Stomach (tissue), 9 donors: ENCODE data around the gene MYBBP1A. TPM values are rescaled to one million over a fixed set of nuclear protein-coding genes. Genes with fewer than 3 reads are reported as not detected.

ENCODE experiments used
- DNase-seq, 2 donors: peaks; one replicate each; pipeline versions ENCODE4 v3.0.0 to v3.0.0-alpha.2; 2013 to 2019
- H3K27ac ChIP-seq, 5 donors: fragments of 200-600 bp in 4 of 5; sonication (generic) in 4 of 5; one replicate each; pipeline ENCODE4 v1.5.1; 2013 to 2019; ENCODE audit warnings: mild to moderate bottlenecking in 1 of 5, moderate library complexity in 1 of 5
- H3K27me3 ChIP-seq, 3 donors: fragments of 200-600 bp; sonication (generic); one replicate each; pipeline ENCODE4 v1.5.1; 2017 to 2019; ENCODE audit warnings: mixed run types in 1 of 3
- H3K36me3 ChIP-seq, 4 donors: fragments of 200-600 bp; sonication (generic); 1 replicate in 3 of 4; 2 replicates in 1 of 4; pipeline ENCODE4 v1.5.1; 2016 to 2019
- H3K4me1 ChIP-seq, 4 donors: fragments of 200-600 bp; sonication (generic); one replicate each; pipeline ENCODE4 v1.5.1; 2016 to 2019
- H3K4me3 ChIP-seq, 4 donors: fragments of 200-600 bp; sonication (generic) in 3 of 4; one replicate each; pipeline ENCODE4 v1.5.1; 2016 to 2019; ENCODE audit warnings: mild to moderate bottlenecking in 1 of 4
- H3K9me3 ChIP-seq, 4 donors: fragments of 200-600 bp; sonication (generic); one replicate each; pipeline ENCODE4 v1.5.1; 2016 to 2019
- EP300 ChIP-seq: sonication (generic); formaldehyde crosslinking; IDR thresholded peaks from one replicate; pipeline ENCODE4 v1.6.1; 2017; ENCODE audit warnings: antibody characterized with exemption
- POLR2A ChIP-seq, 4 donors: fragments of 450-650 bp; IDR thresholded peaks; one replicate each; pipeline ENCODE4 v1.6.1; 2016; ENCODE audit warnings: antibody characterized with exemption in 4 of 4, control low read depth in 2 of 4, mild to moderate bottlenecking in 1 of 4, moderate library complexity in 1 of 4
- POLR2AphosphoS5 ChIP-seq, 3 donors: sonication (generic); formaldehyde crosslinking; IDR thresholded peaks; one replicate each; pipeline ENCODE4 v1.6.1; 2016; ENCODE audit warnings: antibody characterized with exemption in 3 of 3
- WGBS, 5 donors: extraction: QIAGEN DNeasy Blood & Tissue Kit in 3 of 5; methylation state at CpG; one replicate each; pipeline versions ENCODE4 v1.1.5 to v1.1.7; 2013 to 2018; 5-methylcytosine and 5-hydroxymethylcytosine counted together
- intact Hi-C: fragments of 100-400 bp; cut with DNase I; formaldehyde crosslinking; loops from one replicate; pipeline ENCODE4 v1.15.1; 2023; ENCODE audit warnings: low total_unique reads
- polyA plus RNA-seq, 3 donors: library from polyadenylated mRNA; stranded (reverse); fragments of 200-250 nt; gene quantifications; one replicate each; pipeline ENCODE4 v1.2.3, GENCODE V29; 2013
- total RNA-seq, 5 donors: library from RNA; depleted of rRNA; stranded (reverse); fragments of >200 nt; gene quantifications; one replicate each; pipeline versions ENCODE4 v1.1.0 to v1.2.3, GENCODE V29; 2014 to 2016
- TF ChIP-seq, protein P1 (sequence below), 7 experiments: fragments of 450-650 bp in 4 of 7; fragments of 200-600 bp in 3 of 7; sonication (generic) in 3 of 7; IDR thresholded peaks; one replicate each; pipeline ENCODE4 v1.5.1; 2016 to 2019; ENCODE audit warnings: antibody characterized with exemption in 7 of 7, control low read depth in 2 of 7, mild to moderate bottlenecking in 1 of 7
- donor health status: healthy with polysubstance abuse.
- donor health status: Bipolar disorder and iron deficiency.
- donor health status: healthy.

MYBBP1A gene
- total and polyA plus RNA-seq, 8 donors = 14.1 to 237 (median 44.5) TPM

- peaks cover 36 to 77% (median 62%) of the 10 kb centered on the region in 4 donors for H3K4me1 ChIP-seq
- peaks cover 17 to 55% (median 37%) of the 10 kb centered on the region in 4 donors for H3K36me3 ChIP-seq
- intact Hi-C loops = no loop called here
- TF ChIP-seq EP300 (no peak), POLR2AphosphoS5 (IDR thresholded peaks at IDR 0.05) (peak in 1 of 3 donors; percentile 2)
- H3K27ac ChIP-seq = peak overlapping the region in 4 of 5 donors; percentile 65 to 77 (median 72)
- peaks cover 0 to 9% (median 0%) of the 10 kb centered on the region in 3 donors for H3K27me3 ChIP-seq
- H3K4me3 ChIP-seq = no peak overlapping the region
- DNase-seq = no peak
- WGBS, 5 donors = 56 to 78% (median 70%) methylated on average over 13 to 27 of the region's 27 CpGs
- no peaks in the 10 kb centered on the region for H3K9me3 ChIP-seq
Measured at GRCh38 chr17:4534928-4535666, 20.1 kb downstream of the MYBBP1A start.

DNA sequence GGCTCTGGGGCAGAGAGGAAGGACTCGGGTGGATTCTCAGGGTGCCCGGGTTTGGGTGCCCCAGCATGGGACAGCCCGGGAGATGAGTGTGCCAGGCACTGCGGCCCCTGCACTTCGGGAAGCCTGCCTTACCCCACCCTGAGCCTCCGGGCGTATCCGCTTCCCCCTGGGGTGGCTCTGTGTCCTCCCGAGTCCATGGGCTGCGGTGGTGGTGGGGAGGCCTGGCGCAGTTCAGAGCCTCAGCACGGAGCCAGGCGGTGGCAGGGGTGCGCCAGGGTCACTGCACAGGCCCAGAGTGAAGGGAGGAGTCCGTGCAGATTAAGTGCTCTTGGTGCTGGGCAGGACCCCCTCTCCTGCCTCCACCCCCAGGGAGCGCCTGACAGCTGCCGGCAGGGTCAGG is 20.7 kb downstream of the MYBBP1A start:
- intact Hi-C loops = no loop called here
- DNase-seq = no peak

GRCh38 chr17:4533523-4534504 is 21.4 kb downstream of the MYBBP1A start:
- peak in 1 of 2 donors; percentile 76 for DNase-seq
- H3K4me1 ChIP-seq = peaks cover 36 to 73% (median 58%) of the 10 kb centered on the region in 4 donors
- peaks cover 5 to 42% (median 24%) of the 10 kb centered on the region in 4 donors for H3K36me3 ChIP-seq
- no peaks in the 10 kb centered on the region for H3K9me3 ChIP-seq
- H3K27ac ChIP-seq = peak overlapping the region; percentile 41 to 77 (median 70)
- H3K27me3 ChIP-seq = peaks cover 0 to 9% (median 0%) of the 10 kb centered on the region in 3 donors
- intact Hi-C loops = no loop called here
- 35 to 52% (median 37%) methylated on average over 20 to 23 of the region's 23 CpGs for WGBS, 5 donors
- TF ChIP-seq, protein P1, sequence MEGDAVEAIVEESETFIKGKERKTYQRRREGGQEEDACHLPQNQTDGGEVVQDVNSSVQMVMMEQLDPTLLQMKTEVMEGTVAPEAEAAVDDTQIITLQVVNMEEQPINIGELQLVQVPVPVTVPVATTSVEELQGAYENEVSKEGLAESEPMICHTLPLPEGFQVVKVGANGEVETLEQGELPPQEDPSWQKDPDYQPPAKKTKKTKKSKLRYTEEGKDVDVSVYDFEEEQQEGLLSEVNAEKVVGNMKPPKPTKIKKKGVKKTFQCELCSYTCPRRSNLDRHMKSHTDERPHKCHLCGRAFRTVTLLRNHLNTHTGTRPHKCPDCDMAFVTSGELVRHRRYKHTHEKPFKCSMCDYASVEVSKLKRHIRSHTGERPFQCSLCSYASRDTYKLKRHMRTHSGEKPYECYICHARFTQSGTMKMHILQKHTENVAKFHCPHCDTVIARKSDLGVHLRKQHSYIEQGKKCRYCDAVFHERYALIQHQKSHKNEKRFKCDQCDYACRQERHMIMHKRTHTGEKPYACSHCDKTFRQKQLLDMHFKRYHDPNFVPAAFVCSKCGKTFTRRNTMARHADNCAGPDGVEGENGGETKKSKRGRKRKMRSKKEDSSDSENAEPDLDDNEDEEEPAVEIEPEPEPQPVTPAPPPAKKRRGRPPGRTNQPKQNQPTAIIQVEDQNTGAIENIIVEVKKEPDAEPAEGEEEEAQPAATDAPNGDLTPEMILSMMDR (IDR thresholded peaks at IDR 0.05) = no peak
- TF ChIP-seq POLR2AphosphoS5 (IDR thresholded peaks at IDR 0.05) = peak in 1 of 3 donors; percentile 28
- no peak overlapping the region for H3K4me3 ChIP-seq

More for the DNA sequence above, 20.7 kb downstream of the MYBBP1A start:
- H3K9me3 ChIP-seq = no peaks in the 10 kb centered on the region
- TF ChIP-seq POLR2A (IDR thresholded peaks at IDR 0.05) = no peak
- no peak for TF ChIP-seq EP300
- no peak for TF ChIP-seq POLR2AphosphoS5 (IDR thresholded peaks at IDR 0.05)
- TF ChIP-seq, protein P1 (IDR thresholded peaks at IDR 0.05) = no peak
- peaks cover 0 to 9% (median 0%) of the 10 kb centered on the region in 3 donors for H3K27me3 ChIP-seq
- 28 to 61% (median 40%) methylated on average over 2 to 17 of the region's 17 CpGs for WGBS, 5 donors
- H3K4me1 ChIP-seq = peaks cover 36 to 73% (median 60%) of the 10 kb centered on the region in 4 donors
- H3K27ac ChIP-seq = peak overlapping the region; percentile 41 to 77 (median 70)
- peaks cover 12 to 49% (median 31%) of the 10 kb centered on the region in 4 donors for H3K36me3 ChIP-seq
- no peak overlapping the region for H3K4me3 ChIP-seq

DNA sequence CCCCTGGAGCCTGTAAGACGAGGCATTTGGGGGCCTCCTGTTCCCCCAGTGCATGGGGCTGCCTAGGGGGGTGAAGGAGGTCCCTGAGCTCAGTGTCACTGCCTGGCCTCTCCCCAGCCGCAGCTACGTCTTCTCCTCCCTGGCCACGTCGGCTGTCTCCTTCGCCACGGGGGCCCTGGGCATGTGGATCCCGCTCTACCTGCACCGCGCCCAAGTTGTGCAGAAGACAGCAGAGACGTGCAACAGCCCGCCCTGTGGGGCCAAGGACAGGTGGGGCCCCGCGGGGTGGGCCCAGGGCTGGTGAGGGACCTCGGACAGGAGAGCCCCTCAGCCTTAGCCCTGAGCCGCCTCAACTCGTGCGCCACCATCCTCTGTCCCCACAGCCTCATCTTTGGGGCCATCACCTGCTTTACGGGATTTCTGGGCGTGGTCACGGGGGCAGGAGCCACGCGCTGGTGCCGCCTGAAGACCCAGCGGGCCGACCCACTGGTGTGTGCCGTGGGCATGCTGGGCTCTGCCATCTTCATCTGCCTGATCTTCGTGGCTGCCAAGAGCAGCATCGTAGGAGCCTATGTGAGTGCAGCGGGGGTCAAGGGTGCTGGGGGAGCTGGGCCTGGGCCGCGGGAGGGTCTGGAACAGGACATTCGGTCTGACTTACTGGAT is 22.2 kb downstream of the MYBBP1A start:
- H3K27me3 ChIP-seq = peaks cover 0 to 9% (median 0%) of the 10 kb centered on the region in 3 donors
- H3K9me3 ChIP-seq = no peaks in the 10 kb centered on the region
- no peak overlapping the region for H3K4me3 ChIP-seq
- no peak for TF ChIP-seq POLR2AphosphoS5 (IDR thresholded peaks at IDR 0.05)
- TF ChIP-seq POLR2A (IDR thresholded peaks at IDR 0.05) = no peak
- TF ChIP-seq EP300 = no peak
- TF ChIP-seq, protein P1 (IDR thresholded peaks at IDR 0.05) = no peak
- H3K4me1 ChIP-seq = peaks cover 34 to 65% (median 50%) of the 10 kb centered on the region in 4 donors
- intact Hi-C loops = no loop called here
- peak overlapping the region in 4 of 5 donors; percentile 65 to 77 (median 72) for H3K27ac ChIP-seq
- no peak for DNase-seq
- peaks cover 0 to 38% (median 16%) of the 10 kb centered on the region in 4 donors for H3K36me3 ChIP-seq
- 88 to 92% (median 90%) methylated on average over 23 to 33 of the region's 33 CpGs for WGBS, 5 donors
